Breast epithelium (tissue), 3 donors: Measurements from ENCODE around the gene ERLIN1.

Experiments
- CTCF ChIP-seq, 3 donors: fragments of 450-650 bp; IDR thresholded peaks; one replicate each; pipeline ENCODE4 v1.5.1; 2016 to 2017; ENCODE audit warnings: antibody characterized with exemption in 3 of 3, mild to moderate bottlenecking in 3 of 3, moderate library complexity in 3 of 3
- POLR2A ChIP-seq: fragments of 450-650 bp; IDR thresholded peaks from one replicate; pipeline ENCODE4 v1.6.1; 2016; ENCODE audit warnings: antibody characterized with exemption, mild to moderate bottlenecking, moderate library complexity
- POLR2AphosphoS5 ChIP-seq, 3 donors: sonication (generic); formaldehyde crosslinking; IDR thresholded peaks; one replicate each; pipeline ENCODE4 v1.6.1; 2017; ENCODE audit warnings: antibody characterized with exemption in 3 of 3

GRCh38 chr10:100186253-100187212 is 704 bp upstream of the ERLIN1 start:
- TF ChIP-seq POLR2A (no peak), POLR2AphosphoS5 (IDR thresholded peaks at IDR 0.05) (peak in 1 of 3 donors; percentile 3), CTCF (IDR thresholded peaks at IDR 0.05) (no peak)
